HG03095 (cell line): Measurements from ENCODE around the gene OR10H3.
"Not testable (repeated sequence)": the region's sequence is repeated elsewhere in the genome, so short reads cannot be mapped to it uniquely, and the experiment has no call there.

Experiments used
- ATAC-seq: cut with Tn5 transposase; IDR thresholded peaks from one replicate; pipeline ENCODE4 v1.9.1; 2021; ENCODE audit warnings: moderate library complexity; ENCODE audit not compliant: unreplicated experiment

OR10H3 gene

GRCh38 chr19:15776991-15777970 lies 39.5 kb downstream of the OR10H3 start:
- no peak for ATAC-seq

- ATAC-seq: no peak
Observed at GRCh38 chr19:15779756-15780476, 42.1 kb downstream of the OR10H3 start.

DNA sequence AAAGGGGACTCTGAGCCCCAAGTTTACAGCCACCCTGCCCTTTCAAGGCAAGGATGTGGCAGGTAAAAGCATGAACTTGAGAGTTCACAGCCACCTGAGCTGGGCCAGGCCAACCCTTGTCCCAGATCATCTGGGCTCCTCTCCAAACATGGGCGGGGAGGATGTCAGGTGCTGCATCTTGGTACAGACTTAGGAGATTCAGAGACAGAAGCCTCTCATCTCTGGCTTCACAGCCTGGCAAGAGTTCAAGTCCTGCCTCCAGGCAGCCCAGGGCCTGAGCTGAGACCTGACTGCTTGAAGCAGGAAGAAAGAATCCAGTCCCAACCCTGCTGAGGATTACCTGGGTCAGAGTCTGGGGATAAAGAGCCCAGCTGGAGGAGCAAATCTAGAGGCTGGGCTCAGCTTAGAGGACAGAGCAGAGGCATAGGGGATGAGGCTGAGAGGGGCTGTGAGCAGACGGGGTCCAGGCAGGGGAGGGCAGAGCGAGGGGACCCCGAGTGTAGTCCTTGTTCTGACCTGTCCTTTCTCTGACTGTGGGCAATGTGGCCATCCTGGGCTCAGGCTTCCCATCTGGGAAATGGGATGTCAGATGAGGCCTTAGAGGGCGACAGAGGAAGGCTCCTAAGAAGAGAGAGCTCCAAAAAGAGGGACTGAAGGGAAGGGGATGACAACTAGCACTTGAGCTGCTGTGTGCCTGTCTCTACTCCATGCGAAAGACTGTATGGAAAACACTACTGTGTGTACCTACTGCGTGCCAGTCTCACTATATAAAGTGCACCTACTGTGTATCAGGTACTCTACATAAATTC lies 43.0 kb downstream of the OR10H3 start:
- ATAC-seq: no peak

GRCh38 chr19:15781661-15782060 lies 43.9 kb downstream of the OR10H3 start:
- no peak for ATAC-seq

GRCh38 chr19:15782211-15782610 lies 44.4 kb downstream of the OR10H3 start:
- ATAC-seq: no peak

- ATAC-seq: not testable (repeated sequence)
Observed at GRCh38 chr19:15782896-15783295, 45.1 kb downstream of the OR10H3 start.

- no peak for ATAC-seq
Observed at GRCh38 chr19:15787611-15788155, 49.9 kb downstream of the OR10H3 start, which contains the start of gene OR10H5. TSS of gene OR10H5 (plus strand) at chr19:15787661. CDS start at chr19:15794049, 6,388 bp downstream.

DNA sequence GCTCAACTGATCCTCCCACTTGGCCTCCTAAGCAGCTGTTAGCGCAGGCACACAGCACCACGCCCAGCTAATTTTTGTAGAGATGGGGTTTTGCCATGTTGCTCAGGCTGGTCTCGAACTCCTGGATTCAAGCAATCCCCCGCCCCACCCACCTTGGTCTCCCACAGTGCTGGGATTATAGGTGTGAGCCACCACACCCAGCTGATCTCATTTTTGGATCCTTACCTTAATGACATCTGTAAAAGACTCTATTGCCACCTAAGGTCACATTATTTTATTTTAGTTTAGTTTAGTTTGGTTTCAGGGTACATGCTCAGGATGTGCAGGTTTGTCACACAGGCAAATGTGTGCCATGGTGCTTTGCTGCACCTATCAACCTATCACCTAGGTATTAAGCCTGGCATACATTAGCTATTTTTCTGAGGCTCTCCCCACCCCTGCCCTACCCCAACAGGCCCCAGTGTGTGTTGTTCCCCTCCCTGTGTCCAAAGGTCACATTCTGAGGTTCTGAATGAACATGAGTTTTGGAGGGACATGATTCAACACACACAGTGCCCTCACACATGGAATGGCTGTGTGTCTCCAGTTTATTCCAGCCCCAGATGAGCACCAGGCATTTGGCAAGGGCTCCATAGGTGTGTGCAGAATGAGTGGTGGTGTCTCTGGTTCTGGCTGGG lies 50.9 kb downstream of the OR10H3 start:
- ATAC-seq: no peak

DNA sequence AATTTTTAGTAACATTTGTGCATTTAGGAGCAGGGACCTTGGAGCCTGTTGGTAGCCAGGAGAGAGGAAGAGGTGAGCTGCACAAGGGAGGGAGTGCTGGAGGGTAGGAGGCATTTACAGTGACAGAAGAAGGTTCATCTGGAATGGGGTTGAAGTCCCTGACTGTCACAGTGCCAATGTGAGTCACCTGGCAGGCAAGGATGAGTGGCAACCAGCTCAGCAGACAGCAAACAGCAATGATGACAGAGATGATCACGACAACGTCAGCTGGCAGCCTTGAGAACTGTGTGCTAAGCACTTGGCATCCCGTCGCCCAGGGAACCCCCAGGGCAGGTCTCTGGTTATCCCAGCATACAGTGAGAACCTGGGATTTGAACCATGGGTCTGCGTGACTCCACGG lies 52.3 kb downstream of the OR10H3 start:
- no peak for ATAC-seq
